Stimulated activated CD8-positive, alpha-beta memory T cell treated with anti-CD3 and anti-CD28 coated beads, Interleukin-7, amount 100 ng/mL, for 4 hours (primary cell): Measurements from ENCODE around the gene TMC4.

Experiments used
- DNase-seq, 2 donors: peaks; one replicate each; pipeline ENCODE4 v3.0.0-alpha.2; 2020; ENCODE audit warnings: low read depth in 2 of 2

TMC4 gene

GRCh38 chr19:54155694-54156093 is 17.3 kb downstream of the TMC4 start:
- DNase-seq: no peak

DNA sequence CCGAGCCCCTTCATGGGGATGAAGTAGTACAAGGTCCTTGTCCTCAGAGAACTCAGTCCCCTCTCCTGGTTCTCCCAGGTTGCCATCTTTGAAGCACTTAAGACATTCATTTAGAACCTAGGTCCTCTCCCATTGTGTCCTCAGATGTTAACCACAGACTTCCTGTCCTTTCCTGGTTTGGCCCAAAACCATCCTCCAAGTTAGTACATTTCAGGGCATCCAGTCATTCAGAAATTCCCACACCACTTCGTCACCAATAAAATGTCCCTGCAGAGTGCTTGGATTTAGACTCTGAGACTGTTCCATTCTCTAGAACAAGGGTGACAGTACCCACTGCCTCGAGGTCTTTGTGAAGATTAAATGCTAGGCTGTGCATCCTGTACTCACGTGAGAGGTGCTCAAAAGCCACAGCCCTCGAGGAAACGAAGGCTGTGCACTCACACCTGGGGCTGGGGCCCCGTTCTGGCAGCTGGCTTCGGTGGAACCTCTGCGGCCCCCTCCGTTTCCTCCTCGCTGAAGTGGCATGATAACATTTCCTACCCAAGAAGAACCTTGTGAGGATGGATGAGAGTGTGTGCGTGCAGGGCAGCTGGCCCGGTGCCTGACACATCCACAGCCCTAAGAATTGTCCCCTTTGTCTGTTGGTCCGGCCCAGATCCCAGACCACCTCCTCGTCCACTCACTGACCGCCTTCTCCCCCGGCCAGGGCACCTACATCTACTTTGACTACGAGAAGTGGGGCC is 18.2 kb downstream of the TMC4 start:
- DNase-seq: no peak

- no peak for DNase-seq
Observed at GRCh38 chr19:54153731-54154326, 19.1 kb downstream of the TMC4 start.

DNA sequence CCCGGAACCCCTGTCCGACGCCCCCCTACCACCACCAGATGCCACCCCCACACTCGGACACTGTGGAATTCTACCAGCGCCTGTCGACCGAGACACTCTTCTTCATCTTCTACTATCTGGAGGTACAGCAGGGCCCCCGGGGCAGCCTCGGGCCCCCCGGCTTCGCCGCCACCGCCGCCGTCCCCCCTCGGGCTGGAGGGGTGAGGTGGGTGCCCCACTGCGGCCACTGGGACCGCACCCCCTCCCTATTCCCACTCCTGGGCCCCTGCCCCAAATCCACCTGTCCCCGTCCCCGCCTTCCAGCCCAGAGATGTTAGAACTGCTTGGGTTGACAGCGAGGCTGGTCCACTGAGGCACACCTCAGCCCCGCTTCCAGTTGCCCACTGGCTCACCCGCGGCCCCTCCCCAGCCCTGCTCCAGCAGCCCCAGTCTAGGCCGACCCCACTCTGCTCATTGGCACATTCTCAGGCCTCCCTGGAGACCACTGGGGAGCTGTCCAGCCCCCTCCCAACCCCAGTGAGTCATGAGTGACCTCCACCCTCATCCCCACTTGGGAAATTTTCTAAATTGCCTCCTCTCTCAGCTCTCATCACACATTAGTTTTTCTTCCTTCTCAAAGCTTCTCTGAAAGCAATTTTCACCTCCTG is 20.0 kb downstream of the TMC4 start:
- no peak for DNase-seq

DNA sequence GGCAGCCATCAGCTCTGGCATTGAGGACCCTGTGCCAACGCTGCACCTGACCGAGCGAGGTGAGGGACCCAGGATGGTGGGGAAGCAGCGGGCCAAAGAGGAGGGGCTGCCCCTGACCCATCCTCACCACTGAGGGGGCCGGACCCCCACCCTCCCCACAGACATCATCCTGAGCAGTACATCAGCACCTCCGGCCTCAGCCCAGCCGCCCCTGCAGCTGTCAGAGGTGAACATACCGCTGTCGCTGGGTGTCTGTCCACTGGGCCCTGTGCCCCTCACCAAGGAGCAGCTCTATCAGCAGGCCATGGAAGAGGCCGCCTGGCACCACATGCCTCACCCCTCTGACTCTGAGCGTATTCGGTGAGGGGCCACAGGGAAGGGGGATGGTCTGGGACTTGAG is 20.7 kb downstream of the TMC4 start:
- no peak for DNase-seq

GRCh38 chr19:54151362-54152035 is 21.5 kb downstream of the TMC4 start:
- no peak for DNase-seq

- no peak for DNase-seq
Observed at GRCh38 chr19:54149021-54149812, 23.7 kb downstream of the TMC4 start.

- DNase-seq: no peak
Observed at GRCh38 chr19:54148158-54148557, 24.8 kb downstream of the TMC4 start.

DNA sequence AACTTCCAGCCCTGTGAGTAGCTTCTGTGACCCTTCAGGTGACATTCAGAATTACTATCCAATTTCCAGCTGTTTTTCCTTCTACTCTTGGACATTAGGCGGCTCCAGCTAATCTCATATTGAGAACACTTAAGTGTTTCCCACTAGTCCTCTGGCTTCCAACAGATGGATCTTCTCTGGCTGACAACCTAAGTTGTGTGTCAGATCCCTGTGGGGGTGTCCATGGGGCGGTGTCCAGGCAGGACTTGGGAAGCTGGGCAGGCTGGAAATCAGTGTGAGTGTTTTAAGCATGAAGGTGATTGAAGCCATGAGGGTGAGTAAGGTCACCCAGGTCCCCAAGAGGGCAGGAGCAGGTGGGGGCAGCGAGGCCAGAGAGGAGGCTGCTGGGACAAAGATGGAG is 25.3 kb downstream of the TMC4 start:
- DNase-seq: no peak

- DNase-seq: no peak
Observed at GRCh38 chr19:54145541-54146158, 27.3 kb downstream of the TMC4 start.

DNA sequence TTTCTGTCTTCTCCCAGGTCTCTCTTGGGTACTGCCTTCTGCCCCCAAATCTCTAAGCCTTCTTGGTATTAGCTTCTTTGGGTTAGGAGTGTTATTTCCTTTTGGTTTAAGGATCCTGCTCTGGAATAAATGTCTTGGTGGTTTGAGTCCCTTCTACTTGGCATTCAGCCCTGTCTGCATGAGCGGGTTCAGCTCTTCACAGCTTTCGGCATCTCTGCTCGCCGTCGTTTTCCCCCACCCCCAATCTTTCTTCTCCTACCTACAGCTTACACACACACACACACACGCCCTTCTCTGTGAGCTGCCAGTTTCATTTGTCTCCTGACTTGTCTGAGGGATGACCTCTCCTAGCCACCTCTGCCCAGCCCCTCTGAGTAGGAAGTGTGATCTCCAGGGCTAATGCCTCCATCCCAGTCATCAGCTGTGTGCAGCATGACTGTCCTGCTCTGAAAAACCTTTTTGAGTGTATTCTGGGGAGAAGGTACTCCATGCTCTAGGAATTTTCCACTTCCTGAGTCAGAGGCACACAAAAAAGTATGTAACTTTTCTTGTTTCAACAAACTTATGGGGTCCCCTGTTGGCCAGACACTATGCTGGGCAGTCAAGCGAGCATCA is 30.7 kb downstream of the TMC4 start:
- DNase-seq: no peak

DNA sequence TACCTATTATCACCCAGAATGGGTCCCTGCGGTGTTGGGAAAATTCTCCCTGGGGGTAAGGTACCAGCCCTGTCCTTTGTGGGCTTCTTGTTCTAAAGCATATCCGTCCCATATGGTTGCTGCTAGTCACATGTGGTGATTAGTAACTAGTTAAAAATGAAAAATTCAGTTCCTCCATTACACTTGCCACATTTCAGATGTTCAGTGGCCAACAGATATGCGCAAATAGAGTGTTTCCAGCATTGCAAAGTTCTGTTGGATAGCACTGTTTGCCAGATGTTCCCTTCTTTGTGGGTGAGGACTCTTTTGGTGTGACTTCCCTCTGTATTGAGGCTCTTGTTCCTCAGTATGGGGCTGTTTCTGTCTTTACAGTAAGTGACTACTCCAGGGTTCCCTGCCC is 31.6 kb downstream of the TMC4 start:
- DNase-seq: no peak

DNA sequence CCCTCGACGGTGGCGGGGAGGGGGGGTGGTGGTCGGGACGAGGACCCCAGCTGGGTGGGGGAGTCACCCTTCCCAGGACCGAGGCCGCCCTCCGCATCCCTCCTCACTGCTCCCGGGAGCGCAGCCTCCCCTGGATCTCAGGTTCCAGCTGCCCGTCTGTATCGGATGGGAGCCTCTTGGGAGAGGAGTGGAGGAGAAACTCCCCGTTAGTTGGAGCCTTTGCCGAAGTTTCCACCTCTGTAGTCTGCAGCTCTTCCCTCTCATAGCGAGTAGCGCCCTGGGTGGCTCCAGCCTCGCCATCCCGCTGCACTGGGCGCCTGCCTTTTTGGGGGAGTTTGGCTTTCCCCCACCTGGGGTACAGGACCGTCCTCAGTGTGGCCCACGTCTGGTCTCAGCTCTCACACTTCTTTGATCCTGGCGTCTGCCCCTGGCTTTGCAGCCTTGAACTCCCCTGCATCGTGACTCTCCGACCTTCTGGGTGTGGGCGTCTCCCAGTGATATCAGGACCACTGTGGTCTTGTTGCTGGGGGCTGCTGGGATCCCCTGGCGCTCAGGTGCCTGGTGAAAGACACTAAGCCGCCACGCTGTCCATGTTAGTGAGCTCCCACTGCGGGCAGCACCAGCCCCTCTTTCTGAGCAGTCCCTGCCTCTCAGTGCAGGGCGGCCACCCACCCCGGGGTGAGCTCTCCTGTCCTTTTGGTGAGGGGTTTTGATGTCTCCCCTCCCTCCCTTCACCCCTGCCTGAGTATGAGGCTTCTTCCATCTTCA is 34.3 kb downstream of the TMC4 start:
- DNase-seq: no peak

DNA sequence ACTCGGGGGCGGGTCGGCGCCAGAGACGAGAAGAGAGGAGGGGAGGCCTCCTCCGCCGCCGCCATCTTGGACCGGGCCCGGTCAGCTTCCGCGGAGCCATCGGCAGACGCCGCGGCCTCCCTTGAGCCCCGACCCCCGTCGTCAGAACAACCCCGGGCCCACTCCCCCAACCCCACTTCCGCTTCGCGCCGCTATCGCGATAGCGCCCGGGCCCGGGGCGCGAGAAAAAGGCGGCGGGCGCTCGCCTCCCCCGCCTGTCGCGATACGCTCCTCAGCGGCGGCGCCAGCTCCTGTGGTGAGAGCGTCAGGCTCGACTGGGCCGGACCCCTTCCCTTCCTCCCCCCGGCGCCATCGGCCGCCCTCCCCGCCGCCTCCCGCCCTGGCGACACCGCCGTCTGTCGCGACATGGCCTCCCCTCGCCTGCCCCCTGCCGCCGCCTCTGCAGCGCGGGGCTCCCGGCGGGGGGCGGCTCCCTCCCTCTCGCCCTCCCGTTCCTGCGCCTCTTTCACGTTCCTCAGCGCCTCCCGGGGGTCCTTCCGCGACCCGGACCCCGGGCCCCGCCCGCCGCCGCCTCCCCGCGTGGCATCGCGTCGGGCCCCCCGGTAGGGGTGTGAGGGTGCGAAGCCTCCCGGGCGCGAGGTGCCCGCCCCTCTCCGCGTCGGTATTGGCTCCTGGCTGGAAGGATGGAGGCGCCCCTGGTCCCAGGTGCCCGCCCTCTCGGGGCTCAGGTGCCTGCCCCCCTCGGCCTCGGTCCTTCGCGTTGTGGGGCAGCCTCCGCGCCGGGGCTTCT is 35.1 kb downstream of the TMC4 start, which contains the start of gene CNOT3:
CNOT3 (plus strand) TSS at position 64 of the 790 bp plus-strand sequence. CDS start 5,217 bp downstream, outside the sequence.
- DNase-seq: peak in 1 of 2 donors; percentile 35

GRCh38 chr19:54136864-54137698 is 35.9 kb downstream of the TMC4 start:
- peak; percentile 99 to 100 for DNase-seq

DNA sequence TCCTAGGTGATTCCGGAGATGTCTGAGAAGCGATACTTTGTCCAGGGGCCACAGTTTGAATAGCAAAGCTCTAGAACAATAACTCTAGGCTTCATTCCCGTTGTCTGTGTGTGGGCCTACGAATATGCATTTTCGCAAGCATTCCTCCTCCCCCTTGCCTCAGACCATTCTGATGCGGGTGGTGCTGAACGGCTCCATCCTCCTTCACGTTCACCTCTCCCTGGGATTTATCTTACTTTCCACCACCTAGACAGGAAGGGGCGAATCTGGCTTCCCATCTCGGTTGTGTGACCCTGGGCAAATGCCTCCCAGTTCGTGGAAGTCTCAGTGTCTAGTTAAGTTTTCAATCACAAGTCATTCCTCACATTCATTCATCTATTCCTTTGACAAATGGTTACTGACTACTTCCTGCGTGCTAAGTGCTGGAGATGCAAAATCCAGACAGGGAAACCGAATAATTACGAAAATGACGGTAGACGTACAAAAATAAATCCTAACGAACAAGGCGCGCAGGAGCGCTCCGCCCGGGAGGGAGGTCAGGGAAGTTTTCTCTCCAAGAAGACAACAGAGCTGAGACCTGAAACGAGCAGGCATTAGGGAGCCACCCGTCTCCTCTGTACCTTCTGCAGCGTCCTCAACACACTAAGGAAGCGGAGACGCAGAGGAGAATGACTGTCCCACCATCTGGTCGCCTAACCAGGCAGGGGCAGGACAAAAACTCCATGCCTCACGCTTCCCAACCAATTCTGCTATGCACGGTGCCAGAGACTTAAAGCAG is 36.7 kb downstream of the TMC4 start:
- DNase-seq: no peak

- DNase-seq: no peak
Observed at GRCh38 chr19:54133957-54134590, 38.9 kb downstream of the TMC4 start.
